ENCODE measurements around the gene MTCL1.
"Not testable (repeated sequence)": the region's sequence is repeated elsewhere in the genome, so short reads cannot be mapped to it uniquely, and the experiment has no call there.

Gene MTCL1

GRCh38 chr18:8745355-8746014, 40.1 kb downstream of the MTCL1 start:
- DNase-seq = no peak

- DNase-seq = no peak
These were observed 42.1 kb downstream of the MTCL1 start for GRCh38 chr18:8747440-8747937.

DNA sequence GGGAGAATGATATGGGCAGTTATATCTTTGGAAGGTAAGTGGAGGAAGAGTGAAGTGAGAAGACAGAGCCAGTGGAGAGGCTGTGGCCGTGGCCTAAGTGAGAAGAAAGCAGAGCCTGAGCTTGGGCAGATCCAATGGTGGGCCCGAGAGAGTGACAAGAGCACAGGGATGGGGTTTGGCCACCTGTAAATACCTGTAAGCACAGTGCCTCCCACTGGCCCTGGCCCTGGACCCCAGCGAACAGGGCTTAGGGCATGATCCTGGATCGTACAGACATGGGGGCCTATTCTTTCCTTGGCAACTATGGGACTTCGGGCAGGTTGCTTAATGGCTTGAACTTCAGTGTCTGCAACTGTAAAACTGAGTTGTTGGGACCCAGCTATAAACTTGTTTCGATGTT, 44.1 kb downstream of the MTCL1 start:
- DNase-seq = no peak

- DNase-seq = no peak
These were observed 45.6 kb downstream of the MTCL1 start for GRCh38 chr18:8750954-8751415.

DNA sequence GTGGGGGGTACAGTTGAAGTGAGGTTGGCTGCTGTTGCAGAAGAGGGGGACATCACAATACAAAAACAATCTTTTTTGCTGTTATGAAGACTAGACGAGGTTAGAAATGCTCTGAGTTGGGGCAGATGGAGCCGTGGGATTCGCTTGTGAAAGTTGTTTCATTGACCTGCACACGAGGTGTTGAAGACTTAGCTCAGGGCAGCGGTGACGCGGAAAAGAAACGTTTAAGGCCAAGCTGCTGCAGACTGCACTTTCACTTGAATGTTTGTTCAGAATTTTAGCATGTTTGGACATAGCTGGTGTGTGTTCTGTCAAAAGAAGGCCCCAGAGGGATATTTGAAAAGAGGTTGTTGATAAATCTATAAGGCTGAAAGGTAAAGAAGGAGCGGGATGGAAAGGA, 46.3 kb downstream of the MTCL1 start:
- no peak for DNase-seq

DNA sequence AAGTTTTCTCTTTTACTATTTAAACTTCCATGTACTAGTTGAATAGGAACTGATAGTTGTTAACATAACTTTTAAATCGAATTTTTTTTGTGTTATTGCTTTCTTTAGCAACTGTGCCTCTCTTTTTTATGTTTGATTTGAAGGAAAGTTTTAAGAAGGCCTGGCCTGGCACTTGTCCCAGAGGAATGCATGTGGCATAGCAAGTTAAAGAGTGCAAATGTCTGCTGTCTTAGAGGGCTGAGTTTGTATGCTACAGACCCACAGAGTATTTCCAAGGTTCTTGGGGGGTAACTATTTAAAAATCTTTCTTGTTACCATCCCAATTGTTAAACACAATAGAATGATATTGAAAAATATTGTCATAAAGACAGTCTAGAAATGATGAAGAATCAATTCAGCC, 47.0 kb downstream of the MTCL1 start:
- DNase-seq = no peak

- no peak for DNase-seq
These were observed 49.9 kb downstream of the MTCL1 start for GRCh38 chr18:8754995-8755960.

DNA sequence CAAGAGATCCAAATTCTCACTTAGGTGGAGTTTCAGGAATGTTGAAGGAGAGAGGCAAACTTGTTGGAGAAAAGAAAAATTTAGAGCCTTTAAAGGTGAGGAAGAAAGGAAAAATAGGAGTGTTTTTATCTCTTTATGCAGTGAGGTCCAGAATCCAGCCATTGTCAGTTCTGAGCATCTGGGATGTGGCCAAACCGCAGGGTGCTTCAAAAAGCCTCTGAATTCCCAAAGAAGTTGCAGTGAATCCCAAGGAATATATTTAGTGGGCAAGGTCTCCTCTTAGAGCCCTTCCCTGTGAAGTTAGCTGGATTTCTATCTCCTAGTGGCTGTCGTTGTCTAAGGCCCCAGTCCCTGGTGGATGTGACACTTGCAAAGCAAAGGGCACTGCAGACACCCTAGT, 51.2 kb downstream of the MTCL1 start:
- DNase-seq = no peak

DNA sequence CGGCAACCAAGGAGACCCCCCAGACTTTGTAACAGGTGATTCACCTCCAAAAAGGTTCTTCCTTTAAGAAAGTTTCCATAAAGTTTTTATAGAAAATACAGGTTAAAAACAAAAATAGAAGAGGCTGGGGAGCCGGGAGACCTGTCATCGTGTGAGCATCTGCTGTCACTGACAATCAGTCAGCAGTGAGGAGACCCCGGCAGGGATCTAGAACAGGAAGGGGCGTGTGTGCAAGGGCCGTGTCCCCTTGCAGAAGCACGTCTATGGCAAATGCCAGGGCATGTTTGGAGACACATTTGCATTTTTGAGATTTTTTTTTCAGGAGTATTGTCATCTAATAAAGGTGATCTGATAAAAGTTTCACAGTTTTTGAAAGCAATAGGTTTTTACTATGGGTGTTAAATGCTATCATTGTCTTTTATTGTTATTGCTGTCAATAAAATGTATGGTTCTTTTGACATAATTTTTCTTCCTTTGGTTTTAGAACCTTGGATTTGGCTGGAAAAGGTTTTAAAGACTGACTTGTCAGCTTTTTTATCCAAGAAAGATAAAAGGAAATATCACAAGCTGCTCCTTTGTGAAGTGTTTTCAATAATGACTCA, 52.1 kb downstream of the MTCL1 start:
- DNase-seq = no peak

DNA sequence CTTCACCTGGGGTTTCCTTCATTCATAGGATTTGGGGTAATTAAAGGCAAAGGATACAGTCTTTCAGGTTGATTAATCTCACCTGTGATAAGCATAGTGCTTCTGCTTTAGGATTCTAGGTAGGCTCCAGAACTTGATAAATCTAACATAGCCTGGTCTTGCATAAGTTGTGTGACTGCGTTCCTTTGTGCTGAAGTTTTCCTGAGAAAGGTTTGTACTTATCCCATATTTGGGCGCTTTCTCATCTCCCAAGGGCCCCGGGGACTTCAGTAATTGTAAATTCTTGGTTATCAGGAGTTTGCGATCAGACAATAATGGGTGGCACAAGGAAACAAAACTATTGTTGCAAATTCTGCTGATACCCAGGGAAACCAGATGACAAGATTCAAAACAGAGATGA, 53.1 kb downstream of the MTCL1 start:
- no peak for DNase-seq

DNA sequence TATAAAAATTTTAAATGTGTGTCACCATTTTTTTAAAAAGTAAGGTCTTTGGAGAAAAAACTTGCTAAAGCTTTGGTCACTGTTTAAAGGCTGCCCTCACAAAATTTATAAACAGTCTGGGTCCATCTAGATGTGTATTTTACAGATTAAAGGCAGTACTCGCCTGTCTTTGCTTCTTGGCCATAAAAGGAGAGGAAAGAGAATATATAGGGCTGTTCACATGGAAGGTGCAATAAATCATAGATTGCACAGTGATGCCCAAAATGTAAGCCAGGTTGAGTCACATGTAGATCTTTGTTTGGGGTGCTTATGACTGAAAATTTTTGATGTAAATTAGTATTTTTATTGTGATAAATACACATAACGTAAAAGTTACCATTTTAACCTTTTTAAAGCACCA, 55.6 kb downstream of the MTCL1 start:
- no peak for DNase-seq

- not testable (repeated sequence) for DNase-seq
These were observed 56.2 kb downstream of the MTCL1 start for GRCh38 chr18:8761535-8761934.

DNA sequence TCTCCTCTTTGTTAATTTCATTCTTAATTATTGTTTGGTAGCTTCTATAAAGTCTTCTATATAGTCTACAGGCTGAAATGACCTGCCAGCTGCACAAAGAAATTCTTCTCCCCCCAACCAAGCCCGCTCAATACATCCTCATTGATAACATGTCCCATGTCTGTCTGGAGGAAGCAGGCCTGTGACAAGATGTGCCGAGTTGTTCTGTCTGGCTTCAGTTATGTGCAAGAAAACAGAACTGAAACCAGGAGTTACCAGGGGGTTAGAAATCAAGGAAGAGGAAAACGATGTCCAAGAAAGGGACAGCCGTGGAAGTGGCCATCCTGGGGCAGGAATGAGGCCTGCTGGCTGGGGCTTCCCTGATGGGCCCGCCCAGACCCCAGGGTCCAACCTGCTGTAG, 57.6 kb downstream of the MTCL1 start:
- no peak for DNase-seq

DNA sequence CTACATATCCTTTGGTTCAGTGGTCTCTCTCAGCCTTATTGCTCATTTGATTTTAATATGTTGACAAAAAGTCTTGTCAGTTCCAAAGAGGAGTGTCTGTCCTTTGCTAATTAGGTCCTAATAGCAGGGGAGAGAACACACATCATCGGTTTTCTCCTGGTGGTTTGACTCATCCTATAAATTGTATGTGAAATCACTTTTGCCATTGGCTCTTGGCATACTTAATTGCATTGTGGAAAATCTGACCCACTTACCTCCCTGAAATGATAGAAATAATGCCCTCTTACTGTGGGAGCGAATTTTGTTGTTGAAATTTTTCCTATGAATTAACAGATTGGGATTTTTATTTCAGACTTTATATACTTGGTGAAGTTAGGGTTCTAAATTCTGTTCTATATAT, 58.3 kb downstream of the MTCL1 start:
- no peak for DNase-seq

- DNase-seq = no peak
These were observed 60.6 kb downstream of the MTCL1 start for GRCh38 chr18:8765783-8766463.

- DNase-seq = no peak
These were observed 61.4 kb downstream of the MTCL1 start for GRCh38 chr18:8766559-8767293.

DNA sequence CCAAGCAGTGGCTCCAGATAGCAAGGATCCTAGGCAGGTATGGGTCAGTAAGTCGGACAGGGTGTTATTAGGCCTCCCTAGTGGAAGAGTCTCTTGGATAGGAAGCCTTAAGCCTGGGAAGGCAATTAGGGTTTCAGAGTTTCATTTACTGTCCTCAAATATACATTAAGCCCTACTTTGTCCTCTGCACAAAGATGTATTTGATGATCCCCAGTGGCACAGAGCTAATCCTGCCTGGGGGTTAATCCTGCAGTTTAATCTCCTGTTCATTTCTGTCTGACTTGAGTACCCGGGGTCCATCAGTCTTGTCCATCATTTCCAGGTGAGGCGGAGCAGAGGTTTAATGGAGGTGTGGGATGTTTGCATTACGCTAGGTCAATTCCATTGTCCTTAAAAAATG, 62.0 kb downstream of the MTCL1 start:
- DNase-seq = no peak

- DNase-seq = no peak
These were observed 64.2 kb downstream of the MTCL1 start for GRCh38 chr18:8769509-8770095.

DNA sequence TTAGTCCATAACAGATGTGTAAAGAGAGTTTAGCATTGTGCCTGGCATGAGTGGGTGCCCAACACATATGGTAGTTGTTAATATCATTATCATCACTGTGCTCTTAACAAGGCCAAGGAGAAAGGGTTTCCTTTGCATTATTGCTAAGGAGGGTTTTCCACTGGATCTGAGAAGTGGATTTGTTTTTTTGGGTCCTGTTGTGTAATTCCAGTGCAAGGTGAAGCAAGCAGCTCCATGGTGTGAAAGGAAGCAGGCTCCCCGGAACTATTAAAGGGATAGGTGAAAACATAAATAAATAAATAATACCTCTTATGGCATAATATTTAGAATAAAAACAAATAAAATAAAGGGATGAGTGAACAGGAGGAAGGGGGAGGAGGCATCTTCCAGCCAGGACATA, 65.3 kb downstream of the MTCL1 start:
- no peak for DNase-seq

GRCh38 chr18:8771930-8772329, 66.6 kb downstream of the MTCL1 start:
- no peak for DNase-seq

GRCh38 chr18:8773980-8774379, 68.6 kb downstream of the MTCL1 start:
- DNase-seq = no peak
